Common myeloid progenitor, CD34-positive (primary cell): Measurements from ENCODE around the gene CDH23.

Source experiments
- CTCF ChIA-PET: fragments of 350-600 bp; sonication (Branson Sonifier 250); formaldehyde crosslinking; loops from one replicate; lab custom pipeline; 2021; ENCODE audit warnings: antibody characterized with exemption; lab: Charles Lee
- POLR2A ChIA-PET: fragments of 350-600 bp; sonication (Branson Sonifier 250); formaldehyde crosslinking; loops from one replicate; lab custom pipeline; 2021; ENCODE audit warnings: antibody characterized with exemption; lab: Charles Lee
- DNase-seq, 3 donors: peaks; one replicate each; pipeline versions ENCODE4 v3.0.0 to v3.0.0-alpha.2; 2013
- H3K27ac ChIP-seq, 2 experiments: 1 replicate in 1 of 2; 2 replicates in 1 of 2; pipeline ENCODE4 v1.7.0; 2013; ENCODE audit warnings: inconsistent platforms in 2 of 2, low read length in 2 of 2, mild to moderate bottlenecking in 2 of 2, low read depth in 1 of 2, moderate library complexity in 1 of 2; ENCODE audit not compliant: severe bottlenecking in 2 of 2, insufficient read depth in 1 of 2, poor library complexity in 1 of 2
- H3K27me3 ChIP-seq, 5 experiments: replicated peaks in 2 of 5; 1 replicate in 3 of 5; 2 replicates in 2 of 5; pipeline versions ENCODE4 v1.6.1 to v1.7.0; 2013; ENCODE audit warnings: low read length in 4 of 5, mild to moderate bottlenecking in 2 of 5, moderate library complexity in 2 of 5, inconsistent platforms in 1 of 5; ENCODE audit not compliant: insufficient read depth in 5 of 5, control insufficient read depth in 4 of 5
- H3K36me3 ChIP-seq, 4 experiments: 1 replicate in 2 of 4; 2 replicates in 2 of 4; pipeline versions ENCODE4 v1.6.1 to v1.7.0; 2013; ENCODE audit warnings: low read length in 3 of 4, control low read depth in 1 of 4, mild to moderate bottlenecking in 1 of 4; ENCODE audit not compliant: control insufficient read depth in 4 of 4, insufficient read depth in 4 of 4
- H3K4me1 ChIP-seq, 4 experiments: 1 replicate in 3 of 4; 2 replicates in 1 of 4; pipeline versions ENCODE4 v1.6.1 to v1.7.1; 2013; ENCODE audit warnings: low read length in 3 of 4, mild to moderate bottlenecking in 3 of 4, control low read depth in 1 of 4, inconsistent platforms in 1 of 4, moderate library complexity in 1 of 4; ENCODE audit not compliant: control insufficient read depth in 4 of 4, insufficient read depth in 4 of 4; ENCODE audit errors: control extremely low read depth in 1 of 4
- H3K4me3 ChIP-seq, 7 experiments: 1 replicate in 4 of 7; 2 replicates in 3 of 7; pipeline versions ENCODE4 v1.5.1 to v1.7.0; 2013; ENCODE audit warnings: mild to moderate bottlenecking in 7 of 7, low read length in 6 of 7, moderate library complexity in 6 of 7, inconsistent platforms in 2 of 7, low read depth in 2 of 7, control low read depth in 1 of 7; ENCODE audit not compliant: insufficient read depth in 4 of 7, control insufficient read depth in 1 of 7; ENCODE audit errors: extremely low read depth in 1 of 7
- H3K9me3 ChIP-seq, 5 experiments: 1 replicate in 4 of 5; 2 replicates in 1 of 5; pipeline versions ENCODE4 v1.6.1 to v1.7.1; 2013; ENCODE audit warnings: low read length in 4 of 5, mild to moderate bottlenecking in 2 of 5, inconsistent platforms in 1 of 5, low read depth in 1 of 5, moderate library complexity in 1 of 5; ENCODE audit not compliant: control insufficient read depth in 4 of 5, insufficient read depth in 2 of 5; ENCODE audit errors: control extremely low read depth in 1 of 5
- WGBS: methylation state at CpG from one replicate; pipeline ENCODE4 v1.1.5; 2013; ENCODE audit not compliant: insufficient coverage; 5-methylcytosine and 5-hydroxymethylcytosine counted together

The CDH23 gene

DNA sequence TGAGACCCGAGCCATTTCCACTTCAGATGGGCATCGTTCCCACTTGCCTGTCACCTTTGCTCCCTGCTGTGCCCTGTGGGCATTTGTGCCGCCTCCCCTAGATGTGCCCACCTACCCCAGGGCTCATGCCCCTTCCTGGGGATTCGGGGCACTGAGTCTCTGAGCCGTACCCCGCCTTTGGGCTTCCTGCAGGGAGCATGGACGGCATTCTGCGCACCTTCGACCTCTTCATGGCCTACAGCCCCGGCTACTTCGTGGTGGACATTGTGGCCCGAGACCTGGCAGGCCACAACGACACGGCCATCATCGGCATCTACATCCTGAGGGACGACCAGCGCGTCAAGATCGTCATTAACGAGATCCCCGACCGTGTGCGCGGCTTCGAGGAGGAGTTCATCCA is 412.9 kb downstream of the CDH23 start:
- H3K4me3 ChIP-seq: no peak overlapping the region
- H3K27ac ChIP-seq: no peak overlapping the region
- ChIA-PET CTCF (interaction anchor here (2.2 to 11.5 kb wide), 2 partner anchors 28 to 34 kb away, joined by 6 to 133 read pairs; partner anchors contain the start of gene VSIR), POLR2A (interaction anchor here (1.1 kb wide), 1 partner anchor 14 kb away, joined by 3 read pairs; no protein-coding TSS in a partner anchor)
- no peaks in the 10 kb centered on the region for H3K36me3 ChIP-seq
- H3K27me3 ChIP-seq: no peaks in the 10 kb centered on the region
- WGBS: 97% methylated on average over 21 of the region's 25 CpGs
- H3K4me1 ChIP-seq: peaks cover 2 to 38% (median 22%) of the 10 kb centered on the region in 4 experiments
- H3K9me3 ChIP-seq: no peaks in the 10 kb centered on the region
- no peak for DNase-seq

DNA sequence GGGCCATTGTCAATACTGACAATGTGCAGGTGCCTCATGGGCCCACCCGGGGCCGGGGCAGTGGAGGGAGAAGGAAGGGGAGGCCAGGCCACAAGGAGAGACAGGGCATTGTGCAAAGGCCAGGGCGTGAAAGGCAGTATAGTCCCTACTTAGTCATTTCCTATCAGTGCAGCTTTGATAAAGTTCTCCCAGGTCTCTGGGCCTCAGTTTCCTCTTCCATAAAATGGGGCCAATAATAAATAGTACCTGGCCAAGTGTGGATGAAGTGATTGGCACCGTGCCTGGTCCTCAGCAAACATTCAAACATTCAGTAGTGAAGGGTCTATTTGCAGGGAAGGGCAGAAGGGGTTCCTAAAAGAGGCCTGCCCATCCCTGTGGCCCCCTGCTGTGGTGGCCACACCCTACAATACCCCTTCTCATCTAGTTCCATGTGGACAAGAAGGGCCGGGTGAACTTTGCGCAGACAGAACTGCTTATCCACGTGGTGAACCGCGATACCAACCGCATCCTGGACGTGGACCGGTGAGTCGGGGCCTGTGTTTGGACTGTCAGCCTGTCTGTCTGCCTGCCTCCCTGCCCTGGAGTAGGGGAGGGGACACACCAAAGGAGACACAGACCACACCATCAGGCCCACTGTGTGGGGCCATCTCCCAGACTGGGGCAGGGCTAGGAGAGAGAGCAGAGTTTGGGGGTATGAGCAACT is 413.5 kb downstream of the CDH23 start:
- no peaks in the 10 kb centered on the region for H3K27me3 ChIP-seq
- ChIA-PET POLR2A (no interaction called here), CTCF (interaction anchor here (0.6 to 11.5 kb wide), 6 partner anchors 15 to 500 kb away, joined by 3 to 133 read pairs (median 4); partner anchors contain the start of gene VSIR)
- no peak overlapping the region for H3K4me3 ChIP-seq
- H3K9me3 ChIP-seq: no peaks in the 10 kb centered on the region
- peaks cover 0 to under 1% (median 0%) of the 10 kb centered on the region in 4 experiments for H3K36me3 ChIP-seq
- DNase-seq: no peak
- H3K4me1 ChIP-seq: peaks cover 2 to 32% (median 20%) of the 10 kb centered on the region in 4 experiments
- no peak overlapping the region for H3K27ac ChIP-seq
- 89% methylated on average over 3 of the region's 13 CpGs for WGBS

GRCh38 chr10:71811351-71811750 is 414.6 kb downstream of the CDH23 start:
- 78% methylated on average over 19 of the region's 19 CpGs for WGBS
- Histone ChIP-seq H3K9me3 (no peaks in the 10 kb centered on the region), H3K27me3 (no peaks in the 10 kb centered on the region), H3K36me3 (peaks cover under 1 to 11% (median 7%) of the 10 kb centered on the region in 4 experiments), H3K4me3 (no peak overlapping the region), H3K27ac (no peak overlapping the region), H3K4me1 (peaks cover 0 to 23% (median 11%) of the 10 kb centered on the region in 4 experiments)
- DNase-seq: peak in 2 of 3 donors; percentile 31 to 36
- ChIA-PET POLR2A (interaction anchor here (1.0 kb wide), 1 partner anchor 28 kb away, joined by 3 read pairs; no protein-coding TSS in a partner anchor), CTCF (interaction anchor here (0.5 to 11.5 kb wide), 27 partner anchors 10 to 496 kb away, joined by 3 to 133 read pairs (median 5); partner anchors contain the start of genes SLC29A3 and VSIR)

DNA sequence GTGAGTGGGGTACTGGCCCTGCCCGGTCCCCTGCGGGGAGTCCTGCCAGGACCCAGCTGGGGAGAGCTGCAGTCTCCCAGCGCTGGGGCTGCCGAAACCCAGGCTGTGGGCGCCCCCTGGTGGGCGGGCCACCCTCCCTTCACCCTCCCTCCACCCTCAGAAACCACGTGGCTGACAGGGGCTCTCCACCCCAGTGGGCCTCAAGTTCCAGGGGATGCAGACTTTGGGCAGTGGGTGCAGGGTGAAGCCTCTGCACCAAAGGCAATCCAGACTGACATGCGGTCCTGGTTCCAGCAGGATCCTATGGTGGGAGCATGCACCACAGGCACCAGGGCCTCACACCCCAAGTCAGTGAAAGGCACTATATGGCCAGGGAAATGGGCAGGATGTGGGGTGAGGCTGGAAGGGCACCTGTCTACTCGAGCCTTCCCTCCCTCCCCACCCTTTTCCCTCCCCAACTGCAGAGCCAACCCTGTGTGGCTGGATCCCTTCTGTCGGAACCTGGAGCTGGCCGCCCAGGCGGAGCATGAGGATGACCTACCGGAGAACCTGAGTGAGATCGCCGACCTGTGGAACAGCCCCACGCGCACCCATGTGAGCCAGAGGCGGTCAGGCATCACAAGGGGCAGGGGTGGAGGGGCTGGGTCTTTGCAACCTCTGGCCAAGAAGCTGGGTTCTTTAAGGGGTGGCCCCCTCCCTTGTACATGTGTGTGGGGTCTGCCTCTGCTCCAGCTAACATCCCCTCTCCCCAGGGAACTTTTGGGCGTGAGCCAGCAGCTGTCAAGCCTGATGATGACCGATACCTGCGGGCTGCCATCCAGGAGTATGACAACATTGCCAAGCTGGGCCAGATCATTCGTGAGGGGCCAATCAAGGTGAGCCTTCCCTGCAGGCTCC is 415.5 kb downstream of the CDH23 start:
- DNase-seq: peak; percentile 62 to 82 (median 78)
- Histone ChIP-seq H3K4me1 (peaks cover 0 to 18% (median 10%) of the 10 kb centered on the region in 4 experiments), H3K9me3 (no peaks in the 10 kb centered on the region), H3K27me3 (no peaks in the 10 kb centered on the region), H3K4me3 (peak overlapping the region in 1 of 7 experiments; percentile 10), H3K36me3 (peaks cover 4 to 20% (median 12%) of the 10 kb centered on the region in 4 experiments), H3K27ac (no peak overlapping the region)
- POLR2A ChIA-PET: interaction anchor here (1.0 kb wide), 1 partner anchor 29 kb away, joined by 3 read pairs; no protein-coding TSS in a partner anchor
- WGBS: 86% methylated on average over 14 of the region's 22 CpGs
- CTCF ChIA-PET: interaction anchor here (0.8 to 11.5 kb wide), 34 partner anchors 10 to 497 kb away, joined by 3 to 133 read pairs (median 4); partner anchors contain the start of genes SLC29A3 and VSIR

GRCh38 chr10:71812913-71813590 is 416.3 kb downstream of the CDH23 start:
- Histone ChIP-seq H3K4me1 (peaks cover 0 to 18% (median 10%) of the 10 kb centered on the region in 4 experiments), H3K27me3 (no peaks in the 10 kb centered on the region), H3K9me3 (no peaks in the 10 kb centered on the region), H3K27ac (no peak overlapping the region), H3K4me3 (no peak overlapping the region), H3K36me3 (peaks cover 4 to 28% (median 19%) of the 10 kb centered on the region in 4 experiments)
- WGBS: 99% methylated on average over 8 of the region's 11 CpGs
- POLR2A ChIA-PET: no interaction called here
- CTCF ChIA-PET: interaction anchor here (0.6 to 11.5 kb wide), 21 partner anchors 9 to 248 kb away, joined by 3 to 133 read pairs (median 4); partner anchors contain the start of gene VSIR
- DNase-seq: no peak

GRCh38 chr10:71814922-71815411 is 418.2 kb downstream of the CDH23 start:
- WGBS: 95% methylated on average over 20 of the region's 26 CpGs
- peaks cover 6 to 47% (median 34%) of the 10 kb centered on the region in 4 experiments for H3K36me3 ChIP-seq
- no peak overlapping the region for H3K27ac ChIP-seq
- H3K9me3 ChIP-seq: no peaks in the 10 kb centered on the region
- POLR2A ChIA-PET: no interaction called here
- no peak for DNase-seq
- CTCF ChIA-PET: interaction anchor here (0.5 to 11.5 kb wide), 7 partner anchors 11 to 437 kb away, joined by 3 to 133 read pairs (median 3); partner anchors contain the start of gene VSIR
- peaks cover 0 to 18% (median 10%) of the 10 kb centered on the region in 4 experiments for H3K4me1 ChIP-seq
- H3K27me3 ChIP-seq: no peaks in the 10 kb centered on the region
- H3K4me3 ChIP-seq: no peak overlapping the region
